Erythroblast (primary cell): Measurements from ENCODE around the gene BAX.

Experiments
- GATA1 ChIP-seq: IDR thresholded peaks from 2 replicates; pipeline ENCODE4 v1.6.1; 2011; ENCODE audit warnings: low read depth, mild to moderate bottlenecking, control low read depth, low read length, moderate library complexity
- POLR2A ChIP-seq: IDR thresholded peaks from 2 replicates; pipeline ENCODE4 v1.6.1; 2011; ENCODE audit warnings: mild to moderate bottlenecking, low read length

DNA sequence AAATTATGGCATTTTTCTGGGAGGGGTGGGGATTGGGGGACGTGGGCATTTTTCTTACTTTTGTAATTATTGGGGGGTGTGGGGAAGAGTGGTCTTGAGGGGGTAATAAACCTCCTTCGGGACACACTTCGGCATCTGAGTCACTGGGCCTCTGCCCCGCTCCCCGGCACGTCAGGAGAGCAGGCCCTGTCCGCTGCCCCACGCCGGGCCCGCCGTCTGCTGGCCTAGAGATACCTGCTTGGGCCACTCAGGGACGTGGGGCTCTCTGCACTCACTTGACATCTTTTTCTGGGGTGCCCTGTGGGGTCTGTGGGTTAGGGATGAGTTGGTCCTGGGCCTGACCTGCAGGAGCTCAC is 7.0 kb downstream of the BAX start:
- no peak for TF ChIP-seq POLR2A
- no peak for TF ChIP-seq GATA1
